DND-41 (cell line): ENCODE results near the gene MKNK2.

ENCODE experiments used
- ATAC-seq: fragments of 200-7000 bp; cut with Tn5 transposase; 3 replicates; pipeline ENCODE4 v1.9.1; 2021; ENCODE audit warnings: low read depth; ENCODE audit not compliant: insufficient read depth
- DNase-seq: peaks from one replicate; pipeline ENCODE4 v3.0.0-alpha.2; 2020
- H2AFZ ChIP-seq: 2 replicates; pipeline ENCODE4 v1.6.0; 2012; ENCODE audit warnings: low read depth, low read length
- H3K27ac ChIP-seq: 2 replicates; pipeline ENCODE4 v1.5.1; 2012; ENCODE audit warnings: low read length, inconsistent platforms
- H3K27me3 ChIP-seq: fragments of 200-600 bp; sonication (generic); 2 replicates; pipeline ENCODE4 v1.6.0; 2012; ENCODE audit warnings: low read length, mild to moderate bottlenecking, inconsistent platforms; ENCODE audit not compliant: insufficient read depth, poor library complexity
- H3K36me3 ChIP-seq: 2 replicates; pipeline ENCODE4 v1.5.1; 2012; ENCODE audit warnings: low read length, inconsistent platforms; ENCODE audit not compliant: insufficient read depth
- H3K4me1 ChIP-seq: 2 replicates; pipeline ENCODE4 v1.5.1; 2012; ENCODE audit warnings: mild to moderate bottlenecking, low read length; ENCODE audit not compliant: insufficient read depth
- H3K4me2 ChIP-seq: 2 replicates; pipeline ENCODE4 v1.6.0; 2012; ENCODE audit warnings: mild to moderate bottlenecking, moderate library complexity, low read length, inconsistent platforms; ENCODE audit not compliant: insufficient read depth
- H3K4me3 ChIP-seq, 2 experiments: fragments of 200-600 bp in 1 of 2; shearing (Covaris generic) in 1 of 2; 2 replicates each; pipeline ENCODE4 v1.5.1; 2012 to 2016; ENCODE audit warnings: inconsistent platforms in 2 of 2, low read length in 2 of 2, mild to moderate bottlenecking in 2 of 2, low read depth in 1 of 2, moderate library complexity in 1 of 2
- H3K79me2 ChIP-seq: 2 replicates; pipeline ENCODE4 v1.6.0; 2012; ENCODE audit warnings: low read length, inconsistent platforms; ENCODE audit not compliant: insufficient read depth
- H3K9ac ChIP-seq: 2 replicates; pipeline ENCODE4 v1.6.0; 2012; ENCODE audit warnings: low read depth, mild to moderate bottlenecking, inconsistent platforms, low read length, moderate library complexity
- H3K9me3 ChIP-seq: 2 replicates; pipeline ENCODE4 v1.5.1; 2012; ENCODE audit warnings: low read length, moderate library complexity, mild to moderate bottlenecking, inconsistent platforms; ENCODE audit not compliant: insufficient read depth, severe bottlenecking
- H4K20me1 ChIP-seq: 2 replicates; pipeline ENCODE4 v1.6.0; 2012; ENCODE audit warnings: low read length; ENCODE audit not compliant: insufficient read depth
- EZH2 ChIP-seq: IDR thresholded peaks from 3 replicates; pipeline ENCODE4 v1.6.1; 2012; ENCODE audit warnings: borderline replicate concordance, low read depth, mild to moderate bottlenecking, moderate library complexity, low read length, inconsistent platforms; ENCODE audit not compliant: severe bottlenecking
- TF ChIP-seq, protein P1 (sequence below): IDR thresholded peaks from 2 replicates; pipeline ENCODE4 v1.5.1; 2012; ENCODE audit warnings: borderline replicate concordance, low read length, moderate library complexity, mild to moderate bottlenecking; ENCODE audit not compliant: poor library complexity, severe bottlenecking; ENCODE audit errors: extremely low read depth

The MKNK2 gene

DNA sequence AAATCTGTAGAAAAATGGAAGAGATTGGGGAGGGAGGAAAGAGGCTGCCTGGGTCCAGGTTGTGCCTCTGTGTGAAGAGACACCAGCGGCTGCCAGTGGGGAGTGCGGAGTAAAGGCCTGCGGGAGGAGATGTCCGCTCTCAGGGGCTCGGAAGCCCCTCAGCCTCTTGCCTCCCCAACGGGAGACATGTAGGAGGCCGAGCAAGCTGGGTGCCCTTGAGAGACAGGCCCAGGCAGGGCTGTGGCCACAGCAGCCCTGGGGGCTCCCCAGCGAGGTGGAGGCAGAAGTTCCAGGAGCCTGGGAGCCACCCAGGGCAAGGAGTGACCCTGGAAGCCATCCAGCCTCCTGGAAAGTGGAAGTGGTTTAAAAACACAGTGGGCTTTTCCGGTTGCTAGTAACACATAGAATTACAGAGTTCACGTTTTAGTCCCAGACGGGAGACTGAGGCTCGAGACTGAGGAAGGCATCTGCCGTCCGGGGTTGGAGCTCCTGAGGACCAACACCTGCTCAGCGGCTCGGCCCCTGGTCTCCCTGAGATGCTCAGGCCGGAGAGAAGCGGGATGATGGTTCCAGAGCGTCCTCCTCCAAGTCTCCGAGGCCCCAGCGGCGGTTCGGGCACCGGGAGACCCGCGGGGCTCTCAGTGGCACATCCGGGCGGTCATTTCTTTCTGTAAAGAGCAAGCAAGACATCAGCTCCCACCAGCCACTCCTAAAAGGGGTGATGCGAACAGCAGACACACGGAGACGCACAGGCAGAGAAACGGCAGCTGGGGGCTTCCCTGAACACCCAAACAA lies 21.9 kb upstream of the MKNK2 start:
- Histone ChIP-seq H4K20me1 (peaks cover 46% of the 10 kb centered on the region), H2AFZ (no peak overlapping the region), H3K9ac (no peak overlapping the region), H3K4me3 (no peak overlapping the region), H3K27me3 (no peaks in the 10 kb centered on the region), H3K4me2 (no peak overlapping the region), H3K27ac (no peak overlapping the region), H3K9me3 (no peaks in the 10 kb centered on the region), H3K79me2 (peaks cover 53% of the 10 kb centered on the region), H3K4me1 (peaks cover 6% of the 10 kb centered on the region; the same call in 1 of the 2 replicates), H3K36me3 (peaks cover 75% of the 10 kb centered on the region)
- TF ChIP-seq EZH2 = no peak
- TF ChIP-seq, protein P1, sequence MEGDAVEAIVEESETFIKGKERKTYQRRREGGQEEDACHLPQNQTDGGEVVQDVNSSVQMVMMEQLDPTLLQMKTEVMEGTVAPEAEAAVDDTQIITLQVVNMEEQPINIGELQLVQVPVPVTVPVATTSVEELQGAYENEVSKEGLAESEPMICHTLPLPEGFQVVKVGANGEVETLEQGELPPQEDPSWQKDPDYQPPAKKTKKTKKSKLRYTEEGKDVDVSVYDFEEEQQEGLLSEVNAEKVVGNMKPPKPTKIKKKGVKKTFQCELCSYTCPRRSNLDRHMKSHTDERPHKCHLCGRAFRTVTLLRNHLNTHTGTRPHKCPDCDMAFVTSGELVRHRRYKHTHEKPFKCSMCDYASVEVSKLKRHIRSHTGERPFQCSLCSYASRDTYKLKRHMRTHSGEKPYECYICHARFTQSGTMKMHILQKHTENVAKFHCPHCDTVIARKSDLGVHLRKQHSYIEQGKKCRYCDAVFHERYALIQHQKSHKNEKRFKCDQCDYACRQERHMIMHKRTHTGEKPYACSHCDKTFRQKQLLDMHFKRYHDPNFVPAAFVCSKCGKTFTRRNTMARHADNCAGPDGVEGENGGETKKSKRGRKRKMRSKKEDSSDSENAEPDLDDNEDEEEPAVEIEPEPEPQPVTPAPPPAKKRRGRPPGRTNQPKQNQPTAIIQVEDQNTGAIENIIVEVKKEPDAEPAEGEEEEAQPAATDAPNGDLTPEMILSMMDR = no peak
- DNase-seq (no peak), ATAC-seq (no peak)

DNA sequence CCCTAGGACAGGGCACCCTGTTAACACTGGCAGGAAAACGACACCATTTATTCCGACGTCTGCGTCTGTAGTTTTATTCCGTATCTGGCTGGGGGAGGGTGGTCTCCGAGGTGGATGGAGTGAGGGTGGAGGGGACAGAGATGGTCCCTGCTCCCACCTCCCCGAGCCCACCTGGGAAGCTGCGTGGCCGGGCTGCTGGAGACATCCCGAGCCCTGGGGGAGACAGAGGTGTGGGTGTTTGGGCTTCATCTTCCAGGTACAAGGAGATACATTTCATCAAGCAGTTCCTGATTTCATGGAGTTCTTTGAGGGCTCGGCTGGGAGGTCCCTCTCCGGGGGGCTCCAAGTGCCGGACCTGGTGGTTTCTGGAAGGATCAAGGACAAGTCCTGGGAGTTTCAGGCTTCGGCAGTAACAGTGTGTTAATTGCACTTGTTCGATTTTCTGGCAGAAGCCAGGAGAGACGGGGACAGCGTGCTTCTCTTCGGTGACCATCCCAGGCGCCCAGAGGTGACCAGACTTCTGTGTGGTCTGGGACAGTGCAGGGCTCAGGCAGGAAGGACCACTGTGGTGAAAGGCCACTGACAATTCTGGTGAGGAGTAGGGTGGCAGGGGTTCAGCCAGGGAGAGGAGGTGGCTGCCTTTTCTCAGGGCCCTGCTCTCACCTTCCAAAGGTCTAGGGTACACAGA lies 20.1 kb upstream of the MKNK2 start:
- Histone ChIP-seq H3K9me3 (no peaks in the 10 kb centered on the region), H3K4me1 (no peaks in the 10 kb centered on the region), H3K4me3 (no peak overlapping the region), H3K4me2 (no peak overlapping the region), H3K79me2 (peaks cover 35% of the 10 kb centered on the region), H3K9ac (no peak overlapping the region), H3K27me3 (no peaks in the 10 kb centered on the region), H2AFZ (no peak overlapping the region), H4K20me1 (peaks cover 29% of the 10 kb centered on the region), H3K27ac (0 out of 2 replicates have a peak overlapping the region, but pooled peaks have one; percentile 39), H3K36me3 (peaks cover 56% of the 10 kb centered on the region)
- ATAC-seq (no peak), DNase-seq (no peak)
- no peak for TF ChIP-seq EZH2
- TF ChIP-seq, protein P1 = no peak

GRCh38 chr19:2070436-2070827 lies 19.4 kb upstream of the MKNK2 start:
- TF ChIP-seq, protein P1 = no peak
- no peak for TF ChIP-seq EZH2
- DNase-seq (no peak), ATAC-seq (no peak)
- H3K9me3 ChIP-seq = no peaks in the 10 kb centered on the region
- H3K4me3 ChIP-seq = no peak overlapping the region
- H4K20me1 ChIP-seq = peaks cover 25% of the 10 kb centered on the region
- H3K4me2 ChIP-seq = no peak overlapping the region
- H3K36me3 ChIP-seq = peaks cover 50% of the 10 kb centered on the region
- H3K79me2 ChIP-seq = peaks cover 28% of the 10 kb centered on the region
- H2AFZ ChIP-seq = no peak overlapping the region
- H3K9ac ChIP-seq = no peak overlapping the region
- H3K4me1 ChIP-seq = no peaks in the 10 kb centered on the region
- H3K27me3 ChIP-seq = no peaks in the 10 kb centered on the region
- 0 out of 2 replicates have a peak overlapping the region, but pooled peaks have one; percentile 36 for H3K27ac ChIP-seq
